Nucleus accumbens (tissue), 56 donors: ENCODE results near the gene ACRBP.
"Not testable (repeated sequence)": the region's sequence is repeated elsewhere in the genome, so short reads cannot be mapped to it uniquely, and the experiment has no call there.

Source experiments
- DNase-seq, 56 donors: peaks; one replicate each; lab custom pipeline; 2025; lab: John Stamatoyannopoulos, UW

Gene ACRBP

GRCh38 chr12:6595673-6596072 is 51.6 kb downstream of the ACRBP start:
- DNase-seq = not testable (repeated sequence)

GRCh38 chr12:6592087-6592486 is 55.1 kb downstream of the ACRBP start:
- DNase-seq = no peak
